RWPE2 (cell line): ENCODE measurements around the gene RHBDL1.
A peak's percentile ranks its signal among the peaks of the same experiment; 100 is the strongest.

Experiments
- ATAC-seq: fragments of 200-7000 bp; cut with Tn5 transposase; 3 replicates; pipeline ENCODE4 v1.9.1; 2021; ENCODE audit warnings: low read depth
- DNase-seq: peaks from one replicate; pipeline ENCODE4 v3.0.0-alpha.2; 2020; ENCODE audit warnings: low spot score
- H3K27ac ChIP-seq: fragments of 450-650 bp; 2 replicates; pipeline ENCODE4 v1.5.1; 2017; ENCODE audit warnings: mild to moderate bottlenecking; ENCODE audit not compliant: poor library complexity, severe bottlenecking
- H3K27me3 ChIP-seq: fragments of 250-450 bp; sonication (Bioruptor Pico); 2 replicates; pipeline ENCODE4 v1.5.1; 2021; ENCODE audit warnings: mild to moderate bottlenecking, moderate library complexity; ENCODE audit not compliant: insufficient read depth, poor library complexity, severe bottlenecking
- H3K36me3 ChIP-seq: fragments of 250-450 bp; sonication (Bioruptor Pico); 2 replicates; pipeline ENCODE4 v1.5.1; 2020; ENCODE audit warnings: low read depth, mild to moderate bottlenecking, moderate library complexity
- H3K4me1 ChIP-seq: fragments of 250-450 bp; sonication (Bioruptor Pico); 2 replicates; pipeline ENCODE4 v1.5.1; 2021; ENCODE audit warnings: mild to moderate bottlenecking, moderate library complexity; ENCODE audit not compliant: insufficient read depth, poor library complexity, severe bottlenecking
- H3K4me3 ChIP-seq: fragments of 250-450 bp; sonication (Bioruptor Pico); 2 replicates; pipeline ENCODE4 v1.5.1; 2021; ENCODE audit warnings: mild to moderate bottlenecking, moderate library complexity; ENCODE audit not compliant: severe bottlenecking
- H3K9me3 ChIP-seq: fragments of 250-450 bp; sonication (Bioruptor Pico); 2 replicates; pipeline ENCODE4 v1.5.1; 2021; ENCODE audit warnings: mild to moderate bottlenecking, moderate library complexity; ENCODE audit not compliant: severe bottlenecking
- TF ChIP-seq, protein P1 (sequence below): fragments of 450-650 bp; IDR thresholded peaks from one replicate; pipeline ENCODE4 v1.5.1; 2017; ENCODE audit warnings: mild to moderate bottlenecking, moderate library complexity; ENCODE audit not compliant: poor library complexity, severe bottlenecking

RHBDL1 gene

DNA sequence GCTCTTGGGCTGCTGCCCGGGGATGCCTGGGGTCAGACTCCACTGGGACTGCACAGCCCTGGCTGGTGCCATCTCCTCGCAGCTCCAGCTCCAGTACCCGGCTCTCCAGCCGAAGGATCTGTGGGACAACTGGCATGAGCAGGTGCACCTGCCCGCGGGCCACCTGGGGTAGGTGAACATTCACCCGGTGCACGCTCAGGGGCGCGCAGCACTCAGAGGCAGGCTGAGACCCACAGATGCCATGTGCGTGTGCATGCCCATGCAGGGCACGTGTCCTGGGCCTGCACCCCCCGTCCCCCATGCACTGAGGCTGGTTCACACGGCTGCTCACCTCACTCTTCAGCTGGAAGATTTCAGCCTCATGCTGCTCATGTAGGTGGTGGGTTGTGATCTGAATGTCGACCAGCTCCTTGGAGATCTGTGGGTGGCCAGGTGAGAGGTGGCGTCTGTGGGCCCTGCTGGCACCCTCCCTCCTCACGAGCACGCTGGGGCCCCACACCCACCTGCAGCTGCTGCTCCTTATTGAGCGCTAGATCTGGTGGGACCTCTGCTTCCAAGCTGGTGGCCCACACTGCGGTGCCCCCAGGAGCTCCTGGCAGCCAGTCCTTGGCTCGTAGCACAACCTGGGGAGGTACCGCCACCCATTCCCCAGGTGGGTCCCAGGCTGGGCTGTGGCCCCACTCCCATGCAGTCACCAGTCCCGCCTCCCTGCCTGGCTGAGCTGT lies 50.2 kb downstream of the RHBDL1 start:
- Histone ChIP-seq H3K27me3 (no peaks in the 10 kb centered on the region), H3K4me3 (no peak overlapping the region), H3K9me3 (no peaks in the 10 kb centered on the region), H3K4me1 (no peaks in the 10 kb centered on the region), H3K36me3 (no peaks in the 10 kb centered on the region), H3K27ac (no peak overlapping the region)
- DNase-seq (no peak), ATAC-seq (no peak)
- TF ChIP-seq, protein P1, sequence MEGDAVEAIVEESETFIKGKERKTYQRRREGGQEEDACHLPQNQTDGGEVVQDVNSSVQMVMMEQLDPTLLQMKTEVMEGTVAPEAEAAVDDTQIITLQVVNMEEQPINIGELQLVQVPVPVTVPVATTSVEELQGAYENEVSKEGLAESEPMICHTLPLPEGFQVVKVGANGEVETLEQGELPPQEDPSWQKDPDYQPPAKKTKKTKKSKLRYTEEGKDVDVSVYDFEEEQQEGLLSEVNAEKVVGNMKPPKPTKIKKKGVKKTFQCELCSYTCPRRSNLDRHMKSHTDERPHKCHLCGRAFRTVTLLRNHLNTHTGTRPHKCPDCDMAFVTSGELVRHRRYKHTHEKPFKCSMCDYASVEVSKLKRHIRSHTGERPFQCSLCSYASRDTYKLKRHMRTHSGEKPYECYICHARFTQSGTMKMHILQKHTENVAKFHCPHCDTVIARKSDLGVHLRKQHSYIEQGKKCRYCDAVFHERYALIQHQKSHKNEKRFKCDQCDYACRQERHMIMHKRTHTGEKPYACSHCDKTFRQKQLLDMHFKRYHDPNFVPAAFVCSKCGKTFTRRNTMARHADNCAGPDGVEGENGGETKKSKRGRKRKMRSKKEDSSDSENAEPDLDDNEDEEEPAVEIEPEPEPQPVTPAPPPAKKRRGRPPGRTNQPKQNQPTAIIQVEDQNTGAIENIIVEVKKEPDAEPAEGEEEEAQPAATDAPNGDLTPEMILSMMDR: no peak

DNA sequence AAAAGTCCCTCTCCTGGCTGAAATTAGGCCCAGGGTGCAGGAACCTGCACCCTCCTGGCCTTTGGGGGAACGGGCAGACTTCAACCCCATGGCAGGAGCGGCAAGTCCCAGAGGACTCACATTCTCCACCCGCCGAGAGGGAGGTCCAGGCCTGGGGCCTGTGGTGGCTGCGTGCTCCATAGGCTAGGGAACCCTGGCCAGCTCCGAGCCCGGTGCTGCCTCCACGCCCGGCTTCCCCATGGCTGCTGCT lies 50.6 kb downstream of the RHBDL1 start:
- Histone ChIP-seq H3K36me3 (no peaks in the 10 kb centered on the region), H3K9me3 (no peaks in the 10 kb centered on the region), H3K4me3 (peak overlapping the region; percentile 43), H3K27ac (peak overlapping the region; percentile 64), H3K27me3 (no peaks in the 10 kb centered on the region), H3K4me1 (no peaks in the 10 kb centered on the region)
- DNase-seq: no peak
- no peak for ATAC-seq
- TF ChIP-seq, protein P1: no peak

DNA sequence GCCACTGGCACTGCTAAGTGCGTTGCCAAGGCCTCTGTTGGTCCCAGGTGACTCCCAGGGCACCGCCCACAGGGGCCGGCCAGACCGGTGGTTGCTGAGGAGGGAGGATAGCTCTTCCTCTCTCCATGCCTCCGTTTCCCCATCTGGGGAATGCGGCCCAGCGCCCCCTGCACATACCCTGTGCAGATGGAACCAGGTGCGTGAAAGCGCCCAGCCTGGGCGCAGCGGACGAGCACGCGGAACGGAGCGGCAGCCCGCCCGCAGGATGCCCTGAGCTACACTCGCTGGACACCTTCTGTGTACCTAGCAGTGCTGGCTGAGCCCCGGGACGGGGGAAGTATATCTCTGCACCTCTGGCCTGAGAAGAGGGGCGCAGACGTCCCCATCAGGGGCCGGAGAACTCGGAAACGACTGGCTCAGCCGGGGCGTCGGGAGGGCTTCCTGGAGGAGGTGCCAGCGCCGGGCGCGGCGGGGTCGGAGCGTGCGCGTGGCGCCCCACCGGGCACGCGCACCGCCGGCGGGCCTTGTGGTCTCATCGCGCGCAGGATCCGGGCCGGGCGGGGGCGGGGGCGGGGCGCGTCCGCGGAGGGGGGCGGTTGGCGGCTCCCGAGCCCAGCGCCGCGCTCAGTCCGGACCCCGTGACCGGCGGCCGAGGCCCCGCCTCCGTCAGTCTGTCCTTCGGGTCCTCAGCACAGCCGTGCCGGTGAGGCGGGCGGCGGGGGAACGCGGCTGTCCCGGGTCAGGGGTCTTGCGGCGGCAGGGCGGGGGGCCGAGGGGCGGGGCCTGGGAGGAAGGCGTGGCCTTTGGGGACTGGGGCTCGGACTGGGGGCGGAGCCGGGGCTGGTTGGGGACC lies 51.2 kb downstream of the RHBDL1 start, which contains the start of the genes CCDC78 and HAGHL:
Gene CCDC78, minus strand, starts transcription at position 6 of the 853 bp plus-strand sequence. CDS start 76 bp downstream, outside the sequence.
Gene HAGHL, plus strand, starts transcription at position 669 of the 853 bp plus-strand sequence. CDS start 404 bp downstream, outside the sequence.
- Histone ChIP-seq H3K9me3 (no peaks in the 10 kb centered on the region), H3K4me1 (no peaks in the 10 kb centered on the region), H3K27ac (peak within 1 kb of the TSS; percentile 64), H3K27me3 (no peaks in the 10 kb centered on the region), H3K4me3 (peak within 1 kb of the TSS; percentile 43), H3K36me3 (no peaks in the 10 kb centered on the region)
- ATAC-seq (peak; percentile 12), DNase-seq (no peak)
- TF ChIP-seq, protein P1: no peak

DNA sequence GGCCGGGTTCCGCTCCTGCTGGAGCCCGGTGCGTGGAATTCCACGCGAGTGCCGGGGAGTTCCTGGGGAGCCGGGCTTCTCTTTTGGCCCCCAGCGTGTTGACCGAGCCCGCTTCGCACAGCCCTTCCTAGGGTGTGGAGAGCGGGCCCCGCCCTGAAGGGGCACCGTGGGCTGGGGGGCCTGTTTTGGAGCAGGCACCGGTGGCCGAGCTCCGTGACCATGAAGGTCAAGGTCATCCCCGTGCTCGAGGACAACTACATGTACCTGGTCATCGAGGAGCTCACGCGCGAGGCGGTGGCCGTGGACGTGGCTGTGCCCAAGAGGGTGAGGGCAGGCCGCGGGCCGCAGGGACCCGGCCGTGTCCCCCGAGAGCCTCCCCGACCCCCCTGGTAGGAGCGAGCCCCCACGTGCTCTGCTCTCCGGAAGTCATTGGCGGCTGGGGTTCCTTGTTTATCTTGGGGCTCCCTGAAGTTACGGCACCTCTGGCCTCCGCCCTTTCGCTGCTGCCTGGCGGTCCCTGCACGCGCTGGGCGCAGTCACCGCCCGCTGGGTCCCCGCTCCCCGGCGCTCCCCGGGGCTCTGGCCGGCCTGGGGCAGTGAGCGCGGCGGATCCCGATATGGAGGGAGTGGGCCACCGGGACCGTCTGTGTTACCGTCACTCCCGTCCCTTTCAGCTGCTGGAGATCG lies 52.0 kb downstream of the RHBDL1 start:
- DNase-seq: no peak
- H3K9me3 ChIP-seq: no peaks in the 10 kb centered on the region
- peak overlapping the region; percentile 43 for H3K4me3 ChIP-seq
- H3K27me3 ChIP-seq: no peaks in the 10 kb centered on the region
- TF ChIP-seq, protein P1: no peak
- ATAC-seq: no peak
- peak overlapping the region; percentile 64 for H3K27ac ChIP-seq
- 0 out of 2 replicates have a peak, but pooled peaks cover 4% of the 10 kb centered on the region for H3K36me3 ChIP-seq
- H3K4me1 ChIP-seq: no peaks in the 10 kb centered on the region
